Activated CD8-positive, alpha-beta memory T cell treated with anti-CD3 and anti-CD28 coated beads, Interleukin-2, amount 10 ng/mL, durations not matched to agents 7 days and 5 days (primary cell): ENCODE measurements around the gene PSMD7. TPM values are rescaled to one million over a fixed set of nuclear protein-coding genes. Genes with fewer than 3 reads are reported as not detected.
"Not testable (repeated sequence)": the region's sequence is repeated elsewhere in the genome, so short reads cannot be mapped to it uniquely, and the experiment has no call there.

Source experiments
- ATAC-seq: fragments of 150-1000 bp; cut with Tn5 transposase; one replicate; pipeline ENCODE4 v1.10.0; 2021; ENCODE audit warnings: moderate library complexity
- CTCF ChIA-PET: fragments of 350-600 bp; sonication (Branson Sonifier 250); formaldehyde crosslinking; loops from one replicate; lab custom pipeline; 2021; ENCODE audit warnings: antibody characterized with exemption; lab: Charles Lee
- DNase-seq: peaks from one replicate; pipeline ENCODE4 v3.0.0-alpha.2; 2020
- H3K27ac Mint-ChIP-seq: one replicate; pipeline ENCODE4 v1.8.0; 2021; ENCODE audit warnings: mild to moderate bottlenecking, mixed read lengths
- H3K27me3 Mint-ChIP-seq: one replicate; pipeline ENCODE4 v1.8.0; 2021; ENCODE audit warnings: mixed read lengths
- H3K36me3 Mint-ChIP-seq: one replicate; pipeline ENCODE4 v1.8.0; 2021; ENCODE audit warnings: mild to moderate bottlenecking, mixed read lengths
- H3K4me1 Mint-ChIP-seq: one replicate; pipeline ENCODE4 v1.8.0; 2021; ENCODE audit warnings: mixed read lengths
- H3K4me3 Mint-ChIP-seq: one replicate; pipeline ENCODE4 v1.8.0; 2021; ENCODE audit warnings: mild to moderate bottlenecking, moderate library complexity, mixed read lengths
- H3K9me3 Mint-ChIP-seq: one replicate; pipeline ENCODE4 v1.8.0; 2022; ENCODE audit warnings: low read depth, mixed read lengths
- total RNA-seq, 2 experiments: library from RNA; stranded (reverse); gene quantifications; one replicate each; pipeline ENCODE4 v1.2.3, GENCODE V29; 2021

PSMD7 gene
- total RNA-seq, 2 experiments from 2014 or later: 91.6 to 110 TPM

GRCh38 chr16:74304164-74304834 lies 7.7 kb downstream of the PSMD7 start:
- peaks cover 54% of the 10 kb centered on the region for H3K36me3 Mint-ChIP-seq
- H3K27ac Mint-ChIP-seq: no peak overlapping the region
- no peaks in the 10 kb centered on the region for H3K9me3 Mint-ChIP-seq
- CTCF ChIA-PET: interaction anchor here (0.8 to 1.4 kb wide), 4 partner anchors 9 to 321 kb away, joined by 3 to 4 read pairs (median 4); no protein-coding TSS in a partner anchor
- H3K4me1 Mint-ChIP-seq: peaks cover 32% of the 10 kb centered on the region
- no peak overlapping the region for H3K4me3 Mint-ChIP-seq
- no peak for DNase-seq
- no peak for ATAC-seq
- H3K27me3 Mint-ChIP-seq: no peaks in the 10 kb centered on the region

GRCh38 chr16:74304835-74305176 lies 8.2 kb downstream of the PSMD7 start:
- peaks cover 51% of the 10 kb centered on the region for H3K36me3 Mint-ChIP-seq
- no peak for ATAC-seq
- H3K27ac Mint-ChIP-seq: no peak overlapping the region
- no peak for DNase-seq
- CTCF ChIA-PET: interaction anchor here (0.6 to 1.5 kb wide), 6 partner anchors 8 to 320 kb away, joined by 3 to 5 read pairs (median 4); no protein-coding TSS in a partner anchor
- H3K4me3 Mint-ChIP-seq: no peak overlapping the region
- no peaks in the 10 kb centered on the region for H3K27me3 Mint-ChIP-seq
- peaks cover 28% of the 10 kb centered on the region for H3K4me1 Mint-ChIP-seq
- H3K9me3 Mint-ChIP-seq: no peaks in the 10 kb centered on the region

- ATAC-seq (no peak), DNase-seq (no peak)
- no peaks in the 10 kb centered on the region for H3K27me3 Mint-ChIP-seq
- H3K36me3 Mint-ChIP-seq: peaks cover 46% of the 10 kb centered on the region
- no peaks in the 10 kb centered on the region for H3K9me3 Mint-ChIP-seq
- CTCF ChIA-PET: interaction anchor here (0.6 to 1.5 kb wide), 3 partner anchors 10 to 320 kb away, joined by 3 to 5 read pairs (median 4); no protein-coding TSS in a partner anchor
- H3K27ac Mint-ChIP-seq: no peak overlapping the region
- no peak overlapping the region for H3K4me3 Mint-ChIP-seq
- peaks cover 24% of the 10 kb centered on the region for H3K4me1 Mint-ChIP-seq
These were observed 8.7 kb downstream of the PSMD7 start for GRCh38 chr16:74305281-74305680.

GRCh38 chr16:74305978-74306784 lies 9.6 kb downstream of the PSMD7 start:
- ATAC-seq (peak; percentile 60), DNase-seq (peak; percentile 41)
- CTCF ChIA-PET: interaction anchor here (1.5 kb wide), 1 partner anchor 11 kb away, joined by 5 read pairs; no protein-coding TSS in a partner anchor

GRCh38 chr16:74307383-74307782 lies 10.8 kb downstream of the PSMD7 start:
- Mint-ChIP-seq H3K27me3 (no peaks in the 10 kb centered on the region), H3K4me3 (no peak overlapping the region), H3K4me1 (peaks cover 20% of the 10 kb centered on the region), H3K27ac (no peak overlapping the region), H3K9me3 (no peaks in the 10 kb centered on the region), H3K36me3 (peaks cover 31% of the 10 kb centered on the region)
- CTCF ChIA-PET: interaction anchor here (3.5 kb wide), 1 partner anchor 10 kb away, joined by 32 read pairs; the partner anchor contains the start of gene PSMD7
- ATAC-seq (no peak), DNase-seq (no peak)

More at GRCh38 chr16:74305978-74306784, 9.6 kb downstream of the PSMD7 start:
- Mint-ChIP-seq H3K36me3 (peaks cover 42% of the 10 kb centered on the region), H3K9me3 (no peaks in the 10 kb centered on the region), H3K4me3 (no peak overlapping the region), H3K27ac (no peak overlapping the region), H3K27me3 (no peaks in the 10 kb centered on the region), H3K4me1 (peaks cover 21% of the 10 kb centered on the region)

GRCh38 chr16:74309789-74310781 lies 13.5 kb downstream of the PSMD7 start:
- CTCF ChIA-PET: interaction anchor here (0.7 to 3.5 kb wide), 11 partner anchors 8 to 316 kb away, joined by 3 to 32 read pairs (median 5); partner anchors contain the start of gene PSMD7
- H3K27me3 Mint-ChIP-seq: no peaks in the 10 kb centered on the region
- H3K9me3 Mint-ChIP-seq: no peaks in the 10 kb centered on the region
- H3K4me3 Mint-ChIP-seq: no peak overlapping the region
- DNase-seq (no peak), ATAC-seq (peak; percentile 48)
- H3K27ac Mint-ChIP-seq: no peak overlapping the region
- peaks cover 19% of the 10 kb centered on the region for H3K36me3 Mint-ChIP-seq
- peaks cover 15% of the 10 kb centered on the region for H3K4me1 Mint-ChIP-seq

GRCh38 chr16:74315059-74315458 lies 18.4 kb downstream of the PSMD7 start:
- H3K4me1 Mint-ChIP-seq: no peaks in the 10 kb centered on the region
- no peaks in the 10 kb centered on the region for H3K9me3 Mint-ChIP-seq
- no peak overlapping the region for H3K27ac Mint-ChIP-seq
- DNase-seq: no peak
- no peak overlapping the region for H3K4me3 Mint-ChIP-seq
- CTCF ChIA-PET: no interaction called here
- H3K36me3 Mint-ChIP-seq: peaks cover 6% of the 10 kb centered on the region
- H3K27me3 Mint-ChIP-seq: no peaks in the 10 kb centered on the region
- no peak for ATAC-seq

GRCh38 chr16:74320707-74321106 lies 24.1 kb downstream of the PSMD7 start:
- ATAC-seq: no peak
- H3K4me3 Mint-ChIP-seq: no peak overlapping the region
- CTCF ChIA-PET: no interaction called here

GRCh38 chr16:74321356-74321755 lies 24.7 kb downstream of the PSMD7 start:
- H3K9me3 Mint-ChIP-seq: no peaks in the 10 kb centered on the region
- H3K27ac Mint-ChIP-seq: no peak overlapping the region
- H3K36me3 Mint-ChIP-seq: no peaks in the 10 kb centered on the region
- H3K4me3 Mint-ChIP-seq: no peak overlapping the region
- CTCF ChIA-PET: interaction anchor here (1.0 kb wide), 1 partner anchor 12 kb away, joined by 6 read pairs; no protein-coding TSS in a partner anchor
- H3K4me1 Mint-ChIP-seq: no peaks in the 10 kb centered on the region
- no peak for ATAC-seq
- no peak for DNase-seq
- no peaks in the 10 kb centered on the region for H3K27me3 Mint-ChIP-seq

More at GRCh38 chr16:74320707-74321106, 24.1 kb downstream of the PSMD7 start:
- H3K27me3 Mint-ChIP-seq: no peaks in the 10 kb centered on the region
- no peaks in the 10 kb centered on the region for H3K9me3 Mint-ChIP-seq
- no peaks in the 10 kb centered on the region for H3K36me3 Mint-ChIP-seq
- no peaks in the 10 kb centered on the region for H3K4me1 Mint-ChIP-seq
- no peak for DNase-seq
- no peak overlapping the region for H3K27ac Mint-ChIP-seq

GRCh38 chr16:74322301-74322710 lies 25.7 kb downstream of the PSMD7 start:
- no peak overlapping the region for H3K27ac Mint-ChIP-seq
- no peaks in the 10 kb centered on the region for H3K4me1 Mint-ChIP-seq
- ATAC-seq (no peak), DNase-seq (no peak)
- no peaks in the 10 kb centered on the region for H3K27me3 Mint-ChIP-seq
- H3K4me3 Mint-ChIP-seq: no peak overlapping the region
- no peaks in the 10 kb centered on the region for H3K9me3 Mint-ChIP-seq
- peaks cover 7% of the 10 kb centered on the region for H3K36me3 Mint-ChIP-seq
- CTCF ChIA-PET: no interaction called here

GRCh38 chr16:74324777-74325176 lies 28.2 kb downstream of the PSMD7 start:
- not testable (repeated sequence) for H3K27me3 Mint-ChIP-seq, H3K4me1 Mint-ChIP-seq, H3K36me3 Mint-ChIP-seq, H3K9me3 Mint-ChIP-seq, H3K4me3 Mint-ChIP-seq, H3K27ac Mint-ChIP-seq, DNase-seq, ATAC-seq
- CTCF ChIA-PET: interaction anchor here (0.7 to 2.0 kb wide), 4 partner anchors 12 to 51 kb away, joined by 3 to 10 read pairs (median 5); partner anchors contain the start of gene PSMD7

- no peaks in the 10 kb centered on the region for H3K9me3 Mint-ChIP-seq
- no peaks in the 10 kb centered on the region for H3K27me3 Mint-ChIP-seq
- no peak overlapping the region for H3K27ac Mint-ChIP-seq
- DNase-seq (no peak), ATAC-seq (no peak)
- H3K4me3 Mint-ChIP-seq: no peak overlapping the region
- peaks cover 12% of the 10 kb centered on the region for H3K36me3 Mint-ChIP-seq
- CTCF ChIA-PET: interaction anchor here (1.2 to 2.0 kb wide), 2 partner anchors 13 to 29 kb away, joined by 4 to 6 read pairs; partner anchors contain the start of gene PSMD7
- H3K4me1 Mint-ChIP-seq: no peaks in the 10 kb centered on the region
These were observed 29.0 kb downstream of the PSMD7 start for GRCh38 chr16:74325641-74326040.
